Thoracic aorta (tissue), 2 donors: ENCODE data around the gene STX8. TPM values are rescaled to one million over a fixed set of nuclear protein-coding genes. Genes with fewer than 3 reads are reported as not detected.

Experiments used
- ATAC-seq: fragments of 150-250 bp; one replicate; pipeline ENCODE4 v1.8.0; 2017; ENCODE audit warnings: low read depth; ENCODE audit not compliant: insufficient number of reproducible peaks, low FRiP score
- DNase-seq: peaks from one replicate; pipeline ENCODE4 v3.0.0-alpha.2; 2020; ENCODE audit warnings: low spot score
- H3K27ac ChIP-seq, 2 donors: fragments of 200-600 bp; sonication (generic); 1 replicate in 1 of 2; 2 replicates in 1 of 2; pipeline ENCODE4 v1.5.1; 2016; ENCODE audit warnings: mild to moderate bottlenecking in 2 of 2, moderate library complexity in 2 of 2
- H3K27me3 ChIP-seq: fragments of 200-600 bp; sonication (generic); replicated peaks from 2 replicates; pipeline ENCODE4 v1.6.0; 2016; ENCODE audit warnings: mild to moderate bottlenecking; ENCODE audit not compliant: insufficient read depth
- H3K36me3 ChIP-seq: fragments of 200-600 bp; sonication (generic); one replicate; pipeline ENCODE4 v1.5.1; 2016
- H3K4me1 ChIP-seq, 2 donors: fragments of 200-600 bp; sonication (generic); 1 replicate in 1 of 2; 2 replicates in 1 of 2; pipeline versions ENCODE4 v1.5.1 to v1.6.0; 2016; ENCODE audit warnings: low read depth in 2 of 2, mild to moderate bottlenecking in 1 of 2; ENCODE audit not compliant: control insufficient read depth in 1 of 2
- H3K4me3 ChIP-seq: fragments of 200-600 bp; sonication (generic); 2 replicates; pipeline ENCODE4 v1.5.1; 2016; ENCODE audit warnings: mild to moderate bottlenecking
- H3K9me3 ChIP-seq: fragments of 200-600 bp; sonication (generic); 2 replicates; pipeline ENCODE4 v1.5.1; 2016
- CTCF ChIP-seq: fragments of 200-600 bp; sonication (generic); IDR thresholded peaks from one replicate; pipeline ENCODE4 v1.5.1; 2019; ENCODE audit warnings: antibody characterized with exemption
- total RNA-seq, 2 donors: library from RNA; depleted of rRNA; stranded (reverse); fragments of >200 nt; gene quantifications; one replicate each; pipeline versions ENCODE4 v1.1.0 to v1.2.3, GENCODE V29; 2016

Gene STX8
- total RNA-seq, 2 donors from 2014 or later, result 93.9 to 99.8 TPM

DNA sequence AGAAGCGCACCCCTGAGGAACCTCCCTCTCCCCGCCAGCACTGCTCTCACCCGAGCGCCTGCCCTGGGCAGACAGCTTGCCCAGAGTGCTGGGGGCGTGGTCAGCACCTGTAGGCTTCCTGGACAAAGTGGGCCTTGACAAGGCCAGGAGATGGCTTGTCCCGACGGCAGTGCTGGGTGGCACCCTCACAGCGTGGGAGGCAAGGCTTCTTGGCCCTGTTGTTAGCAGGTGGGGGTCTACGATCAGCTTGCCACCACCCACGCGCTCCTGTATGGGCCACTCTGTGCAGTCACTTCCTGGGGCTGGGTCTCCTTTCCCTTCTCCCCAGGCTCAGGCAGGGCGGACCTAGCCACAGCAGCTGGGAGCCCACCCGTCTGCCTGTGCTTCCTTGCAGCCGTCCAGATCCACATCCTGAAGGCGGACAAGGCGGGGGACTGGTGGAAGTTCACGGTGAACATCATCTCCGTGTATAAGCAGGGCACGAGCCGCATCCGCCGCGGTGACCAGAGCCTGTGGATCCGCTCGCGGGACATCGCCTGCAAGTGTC lies 336.3 kb downstream of the STX8 start:
- ATAC-seq (no peak), DNase-seq (no peak)
- no peaks in the 10 kb centered on the region for H3K9me3 ChIP-seq
- no peak for TF ChIP-seq CTCF
- peaks cover 37 to 81% of the 10 kb centered on the region in 2 donors for H3K4me1 ChIP-seq
- no peaks in the 10 kb centered on the region for H3K27me3 ChIP-seq
- peak overlapping the region; percentile 80 to 92 for H3K27ac ChIP-seq
- peak overlapping the region; percentile 67 for H3K4me3 ChIP-seq
- no peaks in the 10 kb centered on the region for H3K36me3 ChIP-seq

DNA sequence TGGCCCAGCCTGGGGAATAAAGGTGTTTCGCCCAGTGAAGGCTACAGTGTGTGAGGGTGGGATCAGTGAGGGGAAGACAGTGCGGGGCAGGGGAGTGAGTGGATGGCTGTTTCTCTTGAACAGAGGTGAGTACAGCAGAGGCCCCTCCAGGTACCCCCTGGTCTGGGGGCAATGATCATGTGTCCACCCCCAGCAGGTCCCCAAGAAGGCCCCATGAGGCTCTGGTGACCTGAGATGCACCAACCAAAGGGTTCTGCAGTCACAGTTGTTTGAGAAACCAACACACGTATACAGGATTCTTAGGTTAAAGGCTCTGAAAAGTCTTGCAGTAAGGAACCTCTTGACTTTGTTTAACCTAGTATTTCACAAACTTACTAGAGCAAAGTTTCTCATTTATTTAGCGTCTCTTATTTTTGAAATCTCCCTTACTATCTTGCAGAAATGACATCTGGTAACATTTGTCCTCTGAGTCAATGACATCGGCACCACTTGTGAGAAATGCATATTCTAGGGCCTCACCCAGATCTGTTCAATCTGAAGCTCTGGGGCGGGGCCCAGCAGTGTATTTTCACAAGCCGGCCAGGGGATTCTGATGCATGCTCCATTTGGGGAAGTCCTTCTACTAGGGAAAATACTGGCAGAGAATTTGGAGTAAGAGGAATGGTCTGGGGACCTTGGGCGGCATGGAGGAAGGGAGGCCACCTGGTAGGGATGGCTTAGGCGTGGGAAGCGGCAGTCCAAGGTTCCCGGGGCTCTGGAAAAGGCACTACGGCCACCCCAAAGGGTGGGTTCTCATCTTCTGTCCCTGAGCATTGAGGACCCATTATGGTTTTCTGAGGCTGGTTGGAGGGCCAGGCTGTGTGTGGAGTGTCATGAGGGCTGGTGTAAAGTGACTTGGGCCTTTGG lies 337.0 kb downstream of the STX8 start:
- peak overlapping the region; percentile 80 to 92 for H3K27ac ChIP-seq
- no peak overlapping the region for H3K4me3 ChIP-seq
- H3K9me3 ChIP-seq, result no peaks in the 10 kb centered on the region
- TF ChIP-seq CTCF, result no peak
- ATAC-seq, result no peak
- peaks cover 30 to 73% of the 10 kb centered on the region in 2 donors for H3K4me1 ChIP-seq
- no peaks in the 10 kb centered on the region for H3K36me3 ChIP-seq
- no peak for DNase-seq
- no peaks in the 10 kb centered on the region for H3K27me3 ChIP-seq

DNA sequence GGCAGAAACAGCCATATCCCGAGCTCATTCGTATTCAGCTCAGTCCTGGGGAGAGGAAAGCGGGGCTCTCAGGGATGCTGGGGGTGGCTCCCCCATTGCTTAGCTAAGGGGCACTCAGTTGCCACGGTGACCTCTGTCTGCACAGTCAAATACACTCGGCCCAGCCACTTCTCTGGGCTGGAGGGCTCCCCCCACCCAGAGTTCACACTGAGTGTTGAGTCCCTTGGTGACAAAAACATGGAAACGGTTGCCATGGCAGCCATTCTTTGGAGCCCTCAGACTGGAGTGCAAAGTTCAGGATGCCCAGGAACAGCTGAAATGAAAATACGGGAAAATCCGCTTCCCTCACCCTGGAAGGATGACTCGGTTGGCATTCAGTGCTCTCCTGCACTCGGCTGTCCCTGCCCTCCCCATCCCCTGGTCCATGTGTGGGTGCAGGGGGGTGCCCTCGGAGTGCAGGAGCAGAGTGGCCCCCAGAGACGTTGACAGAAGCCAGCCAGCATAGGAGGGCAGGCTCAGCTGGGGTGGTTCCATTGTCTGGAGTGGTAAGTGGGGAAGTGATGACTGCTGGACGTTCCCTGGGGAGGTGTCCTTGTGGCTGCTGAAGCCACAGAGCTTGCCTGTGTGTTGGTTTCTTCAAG lies 337.8 kb downstream of the STX8 start:
- DNase-seq, result no peak
- TF ChIP-seq CTCF, result no peak
- peak overlapping the region; percentile 80 to 92 for H3K27ac ChIP-seq

GRCh38 chr17:9237053-9237410 lies 338.6 kb downstream of the STX8 start:
- Histone ChIP-seq H3K9me3 (no peaks in the 10 kb centered on the region), H3K36me3 (no peaks in the 10 kb centered on the region), H3K4me3 (no peak overlapping the region), H3K27me3 (no peaks in the 10 kb centered on the region), H3K4me1 (peaks cover 24 to 58% of the 10 kb centered on the region in 2 donors), H3K27ac (peak overlapping the region; percentile 59 to 92)
- no peak for DNase-seq
- no peak for ATAC-seq
- no peak for TF ChIP-seq CTCF

More for the DNA sequence above, 337.8 kb downstream of the STX8 start:
- H3K9me3 ChIP-seq, result no peaks in the 10 kb centered on the region
- no peaks in the 10 kb centered on the region for H3K27me3 ChIP-seq
- H3K36me3 ChIP-seq, result no peaks in the 10 kb centered on the region
- H3K4me3 ChIP-seq, result no peak overlapping the region
- H3K4me1 ChIP-seq, result peaks cover 24 to 65% of the 10 kb centered on the region in 2 donors
- no peak for ATAC-seq
